GM19193 (cell line): Measurements from ENCODE around the gene TWIST2.

ENCODE experiments used
- POLR2A ChIP-seq: IDR thresholded peaks from 4 replicates; pipeline ENCODE4 v1.6.1; 2011; ENCODE audit not compliant: insufficient read depth, insufficient read length; ENCODE audit errors: extremely low read depth

TWIST2 gene

DNA sequence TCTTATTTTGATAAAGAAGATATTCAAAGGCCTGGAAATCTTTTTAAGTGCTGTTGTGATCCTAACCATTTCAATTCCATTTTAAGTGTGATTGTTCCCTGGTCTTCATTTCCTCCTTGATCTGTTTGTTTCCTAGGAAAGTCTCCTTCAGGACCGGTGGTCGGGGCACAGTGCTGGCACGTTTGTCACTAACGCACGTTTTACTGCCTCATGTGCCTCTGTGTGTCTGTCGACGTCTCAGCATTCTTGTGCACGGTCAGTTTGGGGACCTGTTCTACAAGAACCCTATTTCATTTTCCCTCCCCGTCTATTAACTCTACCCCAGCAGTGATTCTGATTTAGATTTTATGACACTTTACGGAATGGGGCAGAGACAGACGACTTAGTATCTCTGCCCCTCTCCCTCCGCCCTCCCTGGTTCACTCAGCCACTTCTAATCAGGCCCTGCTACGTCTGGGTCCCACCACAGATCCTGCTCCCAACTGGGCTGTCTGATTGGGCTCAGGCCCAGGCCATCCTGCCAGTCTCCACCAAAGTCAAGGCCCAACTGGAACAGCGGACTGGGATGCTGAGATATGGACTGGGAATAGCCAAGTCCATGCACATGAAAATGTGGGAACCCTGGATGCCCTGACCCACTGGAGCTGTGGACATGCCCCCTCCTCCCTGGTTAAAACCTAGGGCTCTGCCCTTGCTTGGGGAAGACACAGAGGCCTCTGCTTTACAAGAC is 95.6 kb downstream of the TWIST2 start:
- no peak for TF ChIP-seq POLR2A

DNA sequence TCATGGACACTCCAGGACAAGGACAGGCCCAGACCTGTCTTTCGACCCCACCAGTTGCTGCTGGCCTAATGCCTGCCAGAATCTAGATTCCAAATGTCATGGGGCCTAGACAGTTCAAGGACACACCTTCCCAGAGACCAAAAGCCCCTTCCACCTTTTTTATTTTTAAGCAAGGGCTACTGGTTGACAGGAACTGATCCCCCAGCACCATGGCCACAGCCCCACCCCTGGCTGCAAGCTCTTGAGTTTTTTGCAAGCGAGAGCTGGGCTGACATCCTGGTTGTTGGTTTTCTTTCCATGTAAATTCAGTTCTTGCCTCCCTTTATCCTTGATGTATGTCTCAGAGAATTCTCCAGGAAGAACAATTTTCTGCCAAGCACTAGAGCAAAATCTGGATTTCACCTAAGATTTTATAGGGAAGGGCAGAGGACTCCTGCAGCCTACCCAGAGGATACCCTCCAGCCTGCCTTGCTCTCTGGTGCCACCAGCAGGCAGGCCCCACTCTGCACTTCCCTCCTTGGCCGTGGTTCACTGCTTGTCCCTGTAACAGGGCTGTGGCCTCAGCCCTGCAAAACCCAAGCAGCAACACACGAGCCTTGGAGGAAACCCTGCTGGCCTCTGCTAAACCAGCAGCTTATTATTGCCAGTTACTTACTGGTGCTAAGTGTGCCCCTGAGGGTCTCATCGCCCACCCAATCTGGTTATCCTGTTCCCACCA is 97.7 kb downstream of the TWIST2 start:
- TF ChIP-seq POLR2A: no peak

DNA sequence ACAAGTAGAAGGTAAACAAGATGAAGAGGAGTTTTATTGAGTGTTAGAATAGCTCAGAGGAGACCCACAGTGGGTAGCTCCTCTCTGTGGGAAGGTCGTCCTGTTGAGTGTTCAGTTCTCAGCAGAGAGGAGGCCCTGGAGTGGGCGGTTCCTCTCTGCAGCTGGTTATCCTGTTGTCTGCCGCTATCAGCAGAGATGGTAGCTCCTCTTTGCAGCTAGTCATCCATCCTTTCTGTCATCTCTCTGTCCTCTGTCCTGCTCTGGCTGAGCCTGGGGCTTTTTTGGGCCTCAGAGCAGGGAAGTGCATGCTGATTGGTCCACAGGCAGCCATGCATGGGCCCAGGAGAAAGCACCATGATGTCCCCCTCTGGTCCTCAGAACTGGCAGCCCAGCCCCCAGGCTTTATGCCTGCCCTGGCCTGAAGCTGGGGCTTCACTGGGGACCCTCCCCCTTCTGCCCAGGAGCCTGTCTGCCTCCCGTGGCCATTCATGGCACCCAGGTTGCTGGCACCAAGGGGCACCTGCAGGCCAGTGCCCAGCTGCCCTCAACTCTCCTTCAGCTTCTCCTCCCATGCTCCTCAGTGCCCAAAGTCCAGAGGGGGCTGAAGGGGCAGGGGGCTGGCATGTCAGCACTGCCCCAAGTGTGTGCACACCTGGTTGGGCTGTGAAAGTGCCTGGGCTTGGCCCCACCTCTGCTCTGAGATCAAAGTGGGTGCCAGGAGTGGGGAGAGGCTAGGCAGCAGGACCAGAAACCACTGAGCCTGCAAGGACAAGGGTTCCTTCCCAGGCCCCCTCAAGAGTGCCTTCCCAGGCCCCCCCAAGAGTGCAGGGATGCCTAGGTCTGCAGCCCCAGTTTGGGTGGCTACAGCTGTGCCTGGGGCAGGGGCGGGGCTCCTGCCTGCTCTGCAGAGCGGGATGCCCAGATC is 98.7 kb downstream of the TWIST2 start:
- TF ChIP-seq POLR2A: no peak

DNA sequence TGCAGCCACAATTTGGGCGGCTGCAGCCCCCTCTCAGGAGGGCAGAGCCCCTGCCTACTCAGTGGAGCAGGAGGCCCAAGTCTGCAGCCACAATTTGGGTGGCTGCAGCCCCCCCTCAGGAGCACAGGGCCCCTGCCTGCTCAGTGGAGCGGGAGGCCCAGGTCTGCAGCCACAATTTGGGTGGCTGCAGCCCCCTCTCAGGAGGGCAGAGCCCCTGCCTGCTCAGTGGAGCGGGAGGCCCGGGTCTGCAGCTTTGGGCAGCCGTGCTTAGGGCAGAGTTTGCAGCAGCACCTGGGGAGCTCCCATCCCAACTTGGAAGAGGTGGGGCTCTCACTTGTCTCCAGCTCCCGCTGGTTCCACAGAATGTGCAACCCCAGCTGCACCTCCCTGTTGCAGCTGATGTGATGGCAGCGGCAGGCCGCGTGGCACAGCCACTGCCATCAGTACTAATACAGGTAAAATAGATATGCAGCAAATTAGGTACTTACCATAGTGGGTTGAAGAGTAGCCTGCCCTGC is 99.4 kb downstream of the TWIST2 start:
- TF ChIP-seq POLR2A: no peak

DNA sequence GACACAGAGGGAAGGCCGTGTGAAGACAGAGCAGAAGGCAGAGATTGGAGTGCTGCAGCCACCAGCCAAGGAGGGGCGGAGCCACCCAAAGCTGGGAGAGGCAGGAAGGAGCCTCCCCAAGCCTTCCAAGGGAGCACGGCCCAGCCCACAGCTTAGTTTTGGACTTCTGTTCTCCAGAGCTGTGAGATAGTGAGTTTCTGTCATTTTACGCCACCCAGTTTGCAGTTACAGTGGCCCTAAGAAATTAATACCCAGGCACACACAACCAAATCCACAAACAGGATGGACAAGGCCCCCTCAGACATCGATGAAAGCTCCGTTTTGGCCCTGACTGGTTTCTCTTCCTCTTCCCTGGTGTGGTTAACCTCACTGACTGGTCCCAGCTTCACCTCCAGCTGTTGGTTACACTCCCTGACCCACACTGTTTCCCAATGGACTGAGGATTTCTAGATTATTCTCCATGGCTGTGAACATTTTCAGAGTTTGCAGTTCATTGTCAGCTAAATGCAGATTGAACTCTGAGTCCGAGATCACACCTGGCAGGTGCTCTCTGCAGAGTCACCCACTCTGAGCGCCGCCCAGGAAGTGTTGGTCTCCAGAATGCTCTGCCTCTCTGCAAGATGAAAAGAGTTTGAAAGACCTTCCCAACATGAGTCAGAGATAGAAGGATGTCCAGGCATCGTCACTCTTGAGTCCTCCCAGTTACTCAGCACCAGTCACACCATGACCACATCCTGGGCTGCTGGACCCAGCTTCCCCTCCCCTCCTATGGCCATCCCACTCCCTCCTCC is 100.2 kb downstream of the TWIST2 start:
- no peak for TF ChIP-seq POLR2A

DNA sequence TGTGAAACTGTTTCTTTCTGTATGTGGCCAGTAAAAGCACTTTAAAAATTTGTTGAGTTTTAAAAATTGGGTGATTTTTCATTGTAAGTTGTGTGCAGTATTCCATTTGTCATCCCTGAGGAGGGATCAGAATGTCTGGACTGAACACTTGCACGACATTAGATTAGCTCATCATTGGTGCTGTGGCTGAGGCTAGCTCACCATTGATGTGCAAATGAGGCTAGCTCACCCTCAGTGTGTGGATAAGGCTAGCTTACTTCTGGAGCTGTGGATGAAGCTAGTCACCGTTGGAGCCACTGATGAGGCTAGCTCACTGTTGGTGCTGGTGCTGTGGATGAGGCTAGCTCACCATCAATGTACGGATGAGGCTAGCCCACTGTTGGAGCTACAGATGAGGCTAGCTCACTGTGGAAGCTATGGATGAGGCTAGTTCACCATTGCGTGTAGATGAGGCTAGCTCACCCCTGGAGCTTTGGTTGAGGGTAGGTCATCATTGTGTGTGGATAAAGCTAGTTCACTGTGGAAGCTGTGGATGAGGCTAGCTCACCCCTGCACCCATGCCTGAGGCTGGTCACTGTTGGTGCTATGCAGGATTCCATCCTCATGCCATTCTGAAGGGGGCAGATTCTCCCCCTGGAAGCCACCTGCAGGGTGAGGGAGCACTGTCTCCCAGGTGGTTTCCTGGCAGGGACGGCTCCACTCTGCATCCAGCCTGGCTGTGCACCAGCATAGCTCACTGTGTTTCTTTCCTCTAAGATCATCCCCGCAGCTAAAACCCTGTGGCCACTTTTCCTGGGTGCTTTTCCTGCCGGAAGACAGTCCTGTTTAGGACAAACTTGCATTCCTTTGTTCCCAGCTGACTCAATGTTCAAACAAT is 101.1 kb downstream of the TWIST2 start:
- no peak for TF ChIP-seq POLR2A

DNA sequence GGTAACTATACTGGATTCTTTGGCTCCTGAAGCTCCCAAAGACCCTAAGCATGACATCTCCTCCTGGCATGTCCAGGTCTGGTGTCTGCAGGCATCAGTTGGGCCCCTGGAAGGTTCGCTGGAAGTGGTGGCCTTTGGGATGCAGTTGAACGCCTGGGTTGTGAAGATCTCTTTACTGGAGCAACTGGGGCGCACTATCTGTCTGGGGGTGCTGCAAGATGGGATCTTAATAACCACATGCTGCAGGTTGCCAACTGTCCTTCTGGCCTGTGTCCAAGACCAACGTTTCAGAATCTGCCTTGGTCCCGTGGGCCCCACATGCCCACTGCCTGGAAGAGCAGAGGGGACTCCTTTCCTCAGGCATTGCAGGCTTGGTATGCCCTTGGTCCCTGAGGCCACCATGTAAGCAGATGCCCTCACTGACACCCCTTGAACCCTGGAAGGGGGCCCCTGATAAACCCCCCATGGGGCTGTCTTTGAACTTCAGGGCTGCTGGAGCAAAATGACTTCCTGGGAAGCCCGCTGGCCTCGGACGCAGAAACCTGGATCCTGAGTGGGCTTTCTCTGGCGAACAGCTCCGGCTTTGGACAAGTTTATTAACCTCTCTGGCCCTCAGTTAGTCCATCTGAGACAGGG is 101.9 kb downstream of the TWIST2 start:
- no peak for TF ChIP-seq POLR2A

DNA sequence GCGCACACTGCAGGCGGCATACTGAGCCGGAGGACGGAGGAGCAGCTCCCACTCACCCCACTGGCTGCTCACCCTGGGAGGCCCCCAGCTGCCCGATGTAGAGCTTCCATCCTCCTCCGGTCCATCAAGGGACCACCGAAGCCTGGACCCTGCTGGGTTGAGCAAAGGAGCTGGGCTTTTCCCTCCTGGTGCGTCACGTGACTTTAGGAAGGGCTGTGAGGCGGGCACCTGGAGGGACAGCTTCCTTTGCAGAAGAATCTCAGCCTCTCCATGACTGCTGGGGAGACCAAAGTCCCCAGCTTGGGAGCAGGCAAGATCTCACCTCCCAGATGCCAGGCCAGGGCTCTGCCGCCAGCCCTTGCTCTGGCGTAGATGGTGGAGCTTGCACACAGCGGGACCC is 102.7 kb downstream of the TWIST2 start:
- no peak for TF ChIP-seq POLR2A

DNA sequence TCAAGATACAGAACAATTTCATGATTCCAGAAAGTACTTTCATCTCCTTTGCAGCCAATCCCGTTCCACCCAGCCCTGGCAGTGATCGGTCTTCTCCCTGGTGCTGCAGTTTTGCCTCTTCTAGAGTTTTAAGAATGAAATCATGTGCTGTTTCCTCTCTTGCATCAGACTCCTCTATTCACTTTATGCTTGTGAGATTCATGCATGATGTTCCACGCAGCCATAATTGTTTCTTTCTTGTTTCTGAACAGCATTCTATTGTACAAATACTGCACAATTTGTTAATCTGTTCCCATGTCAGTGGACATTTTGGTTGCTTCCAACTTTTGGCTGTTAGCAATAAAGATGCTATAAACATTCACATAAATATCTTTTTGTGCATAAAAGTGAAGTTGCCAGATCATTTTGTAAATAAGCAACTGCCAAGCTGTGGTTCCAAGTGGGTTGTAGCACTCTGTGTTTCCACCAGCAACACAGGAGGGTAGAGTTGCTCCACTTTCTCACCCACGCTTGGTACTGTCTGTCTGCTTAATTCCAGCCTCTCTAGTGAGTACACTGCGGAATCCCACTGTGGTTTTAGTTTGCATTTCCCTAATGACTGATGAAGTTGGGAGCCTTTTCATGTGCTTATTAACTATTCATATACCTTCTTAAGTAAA is 104.5 kb downstream of the TWIST2 start:
- TF ChIP-seq POLR2A: no peak

DNA sequence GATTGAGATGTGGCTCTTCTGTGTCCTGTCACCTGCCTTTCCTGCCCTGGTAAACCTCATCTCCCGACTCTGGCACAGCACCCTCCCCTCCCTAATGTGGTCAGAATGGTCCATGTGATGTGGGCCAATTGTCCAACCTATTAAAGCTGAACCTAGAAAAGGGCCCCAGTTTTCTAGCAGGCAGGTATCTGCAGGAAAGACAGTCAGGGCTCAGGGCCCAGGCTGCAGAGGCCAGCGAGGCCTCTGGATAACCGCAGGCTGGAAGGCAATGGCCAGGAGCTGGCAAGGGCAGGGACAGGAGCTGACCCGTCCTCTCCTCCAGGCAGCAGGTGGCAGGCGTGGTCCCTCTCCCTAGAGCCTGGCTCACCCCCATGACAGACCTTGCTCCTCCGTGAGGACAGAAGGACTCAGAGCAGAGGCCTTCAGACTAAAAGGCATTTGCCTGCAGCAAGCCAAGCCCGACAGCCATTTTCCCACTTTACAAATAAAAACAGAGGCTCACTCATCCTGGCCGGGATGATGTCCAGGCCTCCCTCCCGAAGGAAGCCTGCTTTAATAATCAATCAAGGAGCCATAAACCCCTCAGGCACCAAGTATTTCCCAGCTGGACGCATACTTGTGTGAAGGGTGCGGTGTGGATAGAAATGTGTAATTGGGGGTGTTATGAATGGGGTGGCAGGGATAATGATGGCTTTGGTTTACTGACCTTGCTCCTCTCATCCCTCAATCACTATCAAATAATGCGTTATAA is 107.1 kb downstream of the TWIST2 start:
- TF ChIP-seq POLR2A: no peak

DNA sequence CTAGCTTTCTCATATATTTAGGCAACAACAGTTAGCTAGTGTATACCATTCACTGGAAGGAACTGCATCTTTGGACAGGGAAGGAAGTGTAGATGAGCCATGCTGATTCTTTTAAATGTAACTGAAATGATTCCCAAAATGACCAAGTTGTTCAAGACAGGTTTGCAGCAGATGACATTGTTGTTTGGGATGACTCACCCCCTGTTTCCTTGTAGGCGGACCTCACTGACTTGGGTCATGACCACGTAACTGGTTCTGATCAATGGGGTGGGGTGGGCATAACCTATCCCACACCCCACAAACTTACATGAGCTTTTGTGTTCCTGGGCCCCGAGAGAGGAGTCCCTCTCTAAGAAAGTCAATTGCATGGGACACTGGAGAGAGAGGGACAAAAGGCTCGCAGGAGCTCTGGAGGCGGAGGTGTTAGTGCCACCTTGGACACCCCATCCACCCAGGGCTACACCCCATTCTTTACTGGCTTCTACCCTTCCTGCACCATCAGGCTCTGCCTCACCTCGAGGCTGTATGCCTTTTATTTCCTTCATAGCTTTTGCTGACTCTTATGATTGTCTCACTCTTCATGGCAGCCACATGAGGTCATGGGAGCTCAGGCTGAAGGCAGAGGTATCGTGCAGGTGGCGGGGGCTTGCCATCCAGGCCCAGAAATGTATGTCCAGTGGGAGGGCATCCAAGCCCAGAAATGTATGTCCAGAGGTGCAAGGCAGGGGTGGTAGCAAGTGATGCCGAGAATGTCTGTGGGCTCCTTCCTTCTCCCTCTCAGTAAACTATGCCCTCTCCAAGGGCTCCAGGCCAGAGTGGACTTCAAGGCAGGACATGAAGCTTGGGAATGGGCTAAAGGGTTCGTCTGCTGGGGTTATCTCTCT is 108.0 kb downstream of the TWIST2 start:
- TF ChIP-seq POLR2A: no peak
